GM18505 (cell line): Measurements from ENCODE around the gene UNC13D.
"Not testable (repeated sequence)": the region's sequence is repeated elsewhere in the genome, so short reads cannot be mapped to it uniquely, and the experiment has no call there.

Experiments
- ATAC-seq: cut with Tn5 transposase; IDR thresholded peaks from one replicate; pipeline ENCODE4 v1.9.1; 2021; ENCODE audit not compliant: unreplicated experiment
- POLR2A ChIP-seq: IDR thresholded peaks from 4 replicates; pipeline ENCODE4 v1.6.1; 2011; ENCODE audit warnings: borderline replicate concordance; ENCODE audit not compliant: insufficient read depth, insufficient read length; ENCODE audit errors: extremely low read depth

UNC13D gene

GRCh38 chr17:75864448-75864871 lies 20.3 kb upstream of the UNC13D start:
- no peak for TF ChIP-seq POLR2A
- ATAC-seq: peak; percentile 68

- no peak for ATAC-seq
Measured at GRCh38 chr17:75861927-75862317, 17.7 kb upstream of the UNC13D start.

GRCh38 chr17:75859358-75859757 lies 15.2 kb upstream of the UNC13D start:
- ATAC-seq: not testable (repeated sequence)

More at GRCh38 chr17:75861927-75862317, 17.7 kb upstream of the UNC13D start:
- no peak for TF ChIP-seq POLR2A

GRCh38 chr17:75856062-75856756 lies 12.0 kb upstream of the UNC13D start:
- no peak for TF ChIP-seq POLR2A
- no peak for ATAC-seq

- peak; percentile 98 for TF ChIP-seq POLR2A
- peak; percentile 78 for ATAC-seq
Measured at GRCh38 chr17:75855310-75856061, 11.3 kb upstream of the UNC13D start, which contains the start of gene WBP2. Gene WBP2 (minus strand): TSS chr17:75855335. CDS start chr17:75855297, 38 bp downstream.

GRCh38 chr17:75854881-75855309 lies 10.7 kb upstream of the UNC13D start:
- ATAC-seq: peak; percentile 6
- no peak for TF ChIP-seq POLR2A

GRCh38 chr17:75854101-75854748 lies 10.0 kb upstream of the UNC13D start:
- TF ChIP-seq POLR2A: no peak
- ATAC-seq: no peak

GRCh38 chr17:75853433-75853832 lies 9.2 kb upstream of the UNC13D start:
- ATAC-seq: no peak
- TF ChIP-seq POLR2A: no peak

GRCh38 chr17:75851693-75851991 lies 7.4 kb upstream of the UNC13D start:
- not testable (repeated sequence) for ATAC-seq

- no peak for ATAC-seq
- TF ChIP-seq POLR2A: no peak
Measured at GRCh38 chr17:75850928-75851692, 6.9 kb upstream of the UNC13D start.

GRCh38 chr17:75849724-75850123 lies 5.5 kb upstream of the UNC13D start:
- no peak for ATAC-seq
- TF ChIP-seq POLR2A: no peak

- TF ChIP-seq POLR2A: no peak
- ATAC-seq: no peak
Measured at GRCh38 chr17:75849279-75849646, 5.1 kb upstream of the UNC13D start.

- no peak for ATAC-seq
- TF ChIP-seq POLR2A: no peak
Measured at GRCh38 chr17:75848523-75849278, 4.5 kb upstream of the UNC13D start.
